Ovary (tissue), 3 donors: ENCODE results near the gene CLCN2.

Experiments
- CTCF ChIP-seq, 3 donors: fragments of 450-650 bp in 2 of 3; fragments of 200-600 bp in 1 of 3; IDR thresholded peaks; one replicate each; pipeline versions ENCODE4 v1.5.1 to v1.8.0; 2016 to 2022; ENCODE audit warnings: antibody characterized with exemption in 3 of 3, mild to moderate bottlenecking in 1 of 3
- EP300 ChIP-seq: sonication (generic); formaldehyde crosslinking; IDR thresholded peaks from one replicate; pipeline ENCODE4 v1.6.1; 2017; ENCODE audit warnings: antibody characterized with exemption
- POLR2A ChIP-seq: fragments of 450-650 bp; IDR thresholded peaks from one replicate; pipeline ENCODE4 v1.6.1; 2017; ENCODE audit warnings: antibody characterized with exemption, mild to moderate bottlenecking, moderate library complexity
- donor health status: DM: no; HTN: no; CAD: no.

GRCh38 chr3:184333700-184334099 is 27.7 kb downstream of the CLCN2 start:
- TF ChIP-seq CTCF (IDR thresholded peaks at IDR 0.05) (no peak), EP300 (no peak), POLR2A (no peak)
